Gastrocnemius medialis (tissue), 4 donors: ENCODE data around the gene DCT. TPM values are rescaled to one million over a fixed set of nuclear protein-coding genes. Genes with fewer than 3 reads are reported as not detected.

Source experiments
- ATAC-seq, 2 donors: fragments of 150-250 bp; one replicate each; pipeline ENCODE4 v1.9.1; 2016
- DNase-seq, 2 donors: peaks; one replicate each; pipeline ENCODE4 v3.0.0-alpha.2; 2019
- H3K27ac ChIP-seq, 4 donors: fragments of 200-600 bp; sonication (generic); 1 replicate in 1 of 4; 2 replicates in 3 of 4; pipeline ENCODE4 v1.5.1; 2016 to 2018; ENCODE audit warnings: mild to moderate bottlenecking in 2 of 4, moderate library complexity in 1 of 4
- H3K27me3 ChIP-seq, 3 donors: fragments of 200-600 bp; sonication (generic) in 2 of 3; 1 replicate in 1 of 3; 2 replicates in 2 of 3; pipeline versions ENCODE4 v1.5.1 to v1.6.0; 2016 to 2019; ENCODE audit warnings: mild to moderate bottlenecking in 1 of 3, moderate library complexity in 1 of 3
- H3K36me3 ChIP-seq, 2 donors: fragments of 200-600 bp; sonication (generic) in 1 of 2; one replicate each; pipeline ENCODE4 v1.5.1; 2017 to 2018
- H3K4me1 ChIP-seq, 2 donors: fragments of 200-600 bp; sonication (generic) in 1 of 2; one replicate each; pipeline ENCODE4 v1.5.1; 2016 to 2017; ENCODE audit warnings: mild to moderate bottlenecking in 2 of 2
- H3K4me3 ChIP-seq, 4 donors: fragments of 200-600 bp; sonication (generic) in 3 of 4; 1 replicate in 1 of 4; 2 replicates in 3 of 4; pipeline ENCODE4 v1.5.1; 2016 to 2019; ENCODE audit warnings: mild to moderate bottlenecking in 2 of 4
- H3K9me3 ChIP-seq, 3 donors: fragments of 200-600 bp; sonication (generic) in 2 of 3; 1 replicate in 1 of 3; 2 replicates in 2 of 3; pipeline ENCODE4 v1.5.1; 2016 to 2019
- POLR2A ChIP-seq, 2 donors: fragments of 450-650 bp; IDR thresholded peaks; one replicate each; pipeline ENCODE4 v1.6.1; 2017; ENCODE audit warnings: antibody characterized with exemption in 2 of 2, mild to moderate bottlenecking in 2 of 2, moderate library complexity in 2 of 2
- in situ Hi-C, 4 donors: fragments of 200-750 bp; cut with MboI; loops; one replicate each; pipeline versions ENCODE4 v1.15.0 to v1.8.0; 2017; ENCODE audit warnings: low sequenced_read_pairs in 4 of 4
- intact Hi-C: fragments of 100-400 bp; cut with DNase I; formaldehyde crosslinking; loops from one replicate; pipeline ENCODE4 v1.15.1; 2023; ENCODE audit warnings: low total_unique reads
- total RNA-seq, 4 donors: library from RNA; depleted of rRNA; stranded (reverse); fragments of >200 nt; gene quantifications; one replicate each; pipeline versions ENCODE4 v1.1.0 to v1.2.3, GENCODE V29; 2016
- TF ChIP-seq, protein P1 (sequence below), 5 experiments: fragments of 450-650 bp in 3 of 5; fragments of 200-600 bp in 2 of 5; sonication (generic) in 2 of 5; IDR thresholded peaks in 4 of 5; conservative IDR thresholded peaks in 1 of 5; 1 replicate in 4 of 5; 2 replicates in 1 of 5; pipeline ENCODE4 v1.5.1; 2016 to 2019; ENCODE audit warnings: antibody characterized with exemption in 5 of 5, mild to moderate bottlenecking in 3 of 5, moderate library complexity in 3 of 5

The DCT gene
- total RNA-seq, 4 donors from 2014 or later, result 0.10 to 0.71 (median 0.16) TPM; not detected in 1

DNA sequence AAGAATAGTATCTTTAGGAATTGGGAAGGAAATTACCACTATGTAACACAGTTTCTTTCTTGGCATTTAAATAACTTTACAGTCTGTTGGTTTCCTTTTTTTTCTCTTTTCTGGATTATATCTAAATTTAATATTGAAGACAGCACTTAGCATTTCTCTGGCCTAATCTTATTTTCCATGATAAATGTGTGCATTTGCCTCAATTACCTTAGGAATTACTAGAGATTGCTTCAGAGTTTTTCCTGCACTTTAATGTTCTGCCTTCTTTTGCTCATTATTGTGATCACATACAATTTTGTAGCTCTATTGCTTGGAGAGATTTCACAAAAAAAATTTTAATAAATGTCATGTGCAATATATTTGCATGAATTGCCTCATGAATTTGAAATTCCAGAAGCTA, 25.1 kb downstream of the DCT start:
- H3K9me3 ChIP-seq, result no peaks in the 10 kb centered on the region
- in situ Hi-C loops (no loop called here), intact Hi-C loops (no loop called here)
- no peak overlapping the region for H3K4me3 ChIP-seq
- H3K4me1 ChIP-seq, result no peaks in the 10 kb centered on the region
- ATAC-seq, result no peak
- TF ChIP-seq, protein P1, sequence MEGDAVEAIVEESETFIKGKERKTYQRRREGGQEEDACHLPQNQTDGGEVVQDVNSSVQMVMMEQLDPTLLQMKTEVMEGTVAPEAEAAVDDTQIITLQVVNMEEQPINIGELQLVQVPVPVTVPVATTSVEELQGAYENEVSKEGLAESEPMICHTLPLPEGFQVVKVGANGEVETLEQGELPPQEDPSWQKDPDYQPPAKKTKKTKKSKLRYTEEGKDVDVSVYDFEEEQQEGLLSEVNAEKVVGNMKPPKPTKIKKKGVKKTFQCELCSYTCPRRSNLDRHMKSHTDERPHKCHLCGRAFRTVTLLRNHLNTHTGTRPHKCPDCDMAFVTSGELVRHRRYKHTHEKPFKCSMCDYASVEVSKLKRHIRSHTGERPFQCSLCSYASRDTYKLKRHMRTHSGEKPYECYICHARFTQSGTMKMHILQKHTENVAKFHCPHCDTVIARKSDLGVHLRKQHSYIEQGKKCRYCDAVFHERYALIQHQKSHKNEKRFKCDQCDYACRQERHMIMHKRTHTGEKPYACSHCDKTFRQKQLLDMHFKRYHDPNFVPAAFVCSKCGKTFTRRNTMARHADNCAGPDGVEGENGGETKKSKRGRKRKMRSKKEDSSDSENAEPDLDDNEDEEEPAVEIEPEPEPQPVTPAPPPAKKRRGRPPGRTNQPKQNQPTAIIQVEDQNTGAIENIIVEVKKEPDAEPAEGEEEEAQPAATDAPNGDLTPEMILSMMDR (IDR thresholded peaks at IDR 0.05 in 4 of 5, conservative IDR thresholded peaks at IDR 0.05 in 1 of 5), result no peak
- TF ChIP-seq POLR2A (IDR thresholded peaks at IDR 0.05), result no peak
- DNase-seq, result no peak
- H3K27me3 ChIP-seq, result no peaks in the 10 kb centered on the region
- no peaks in the 10 kb centered on the region for H3K36me3 ChIP-seq
- H3K27ac ChIP-seq, result no peak overlapping the region

DNA sequence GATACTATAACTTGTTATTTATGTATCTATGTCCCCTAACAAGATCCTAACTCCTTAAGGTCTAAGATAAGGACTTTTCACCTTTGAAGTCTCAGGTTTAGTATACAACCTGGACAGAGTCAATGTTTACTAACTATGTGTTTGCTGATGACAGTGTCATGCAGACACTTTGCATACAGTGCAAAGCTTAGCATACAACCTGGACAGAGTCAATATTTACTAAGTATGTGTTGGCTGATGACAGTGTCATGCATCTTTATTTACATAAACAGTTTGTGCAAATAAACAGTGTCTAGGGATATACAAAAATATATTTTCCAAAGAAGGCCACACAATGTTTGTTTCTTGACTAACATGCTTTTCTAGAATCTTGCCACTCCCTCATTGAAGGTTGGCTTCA, 34.7 kb downstream of the DCT start:
- Histone ChIP-seq H3K27ac (no peak overlapping the region), H3K27me3 (no peaks in the 10 kb centered on the region), H3K9me3 (no peaks in the 10 kb centered on the region), H3K4me1 (no peaks in the 10 kb centered on the region), H3K36me3 (no peaks in the 10 kb centered on the region), H3K4me3 (no peak overlapping the region)
- ATAC-seq (no peak), DNase-seq (no peak)
- intact Hi-C loops, result no loop called here
- TF ChIP-seq POLR2A (IDR thresholded peaks at IDR 0.05), result no peak
- TF ChIP-seq, protein P1 (IDR thresholded peaks at IDR 0.05 in 4 of 5, conservative IDR thresholded peaks at IDR 0.05 in 1 of 5), result no peak
- in situ Hi-C loops, result no loop called here

DNA sequence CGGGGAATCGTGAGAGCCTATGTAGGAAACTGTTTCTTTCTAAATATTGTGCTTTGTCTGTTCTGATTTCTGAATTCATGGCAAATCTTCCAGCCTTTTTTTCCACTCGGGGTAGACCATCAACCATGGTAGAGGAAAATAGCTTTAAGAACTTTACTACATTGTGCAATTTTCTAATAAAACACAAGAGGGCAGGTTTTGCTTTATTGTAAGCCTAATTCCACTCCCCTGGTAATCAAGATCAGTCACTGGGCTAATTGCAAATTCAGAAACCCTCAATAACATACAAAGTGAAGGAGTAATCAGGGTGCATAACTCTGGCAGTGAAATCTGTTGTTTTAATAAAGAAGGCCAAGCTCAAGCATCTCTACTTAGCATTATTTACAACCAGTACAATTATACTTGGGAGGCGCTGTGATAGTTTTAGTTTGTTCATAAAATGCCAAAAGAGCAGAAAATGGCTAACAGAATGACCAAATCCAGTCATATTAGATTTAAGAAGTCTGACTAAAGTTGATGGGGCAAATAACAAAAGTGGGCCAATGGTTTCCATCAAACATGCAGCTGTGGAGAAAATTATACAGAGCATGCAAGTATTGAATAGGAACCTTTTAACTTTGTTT, 43.8 kb downstream of the DCT start:
- Histone ChIP-seq H3K27me3 (no peaks in the 10 kb centered on the region), H3K27ac (no peak overlapping the region), H3K36me3 (no peaks in the 10 kb centered on the region), H3K9me3 (no peaks in the 10 kb centered on the region), H3K4me3 (no peak overlapping the region), H3K4me1 (no peaks in the 10 kb centered on the region)
- no peak for TF ChIP-seq POLR2A (IDR thresholded peaks at IDR 0.05)
- TF ChIP-seq, protein P1 (IDR thresholded peaks at IDR 0.05 in 4 of 5, conservative IDR thresholded peaks at IDR 0.05 in 1 of 5), result peak in 4 of 5 experiments; percentile 20 to 49 (median 42)
- in situ Hi-C loops (loop anchor here (5.0 to 10.0 kb wide), 3 partner anchors 179 to 187 kb away; no protein-coding TSS in a partner anchor), intact Hi-C loops (loop anchor here (1.0 to 10.0 kb wide), 2 partner anchors 109 to 182 kb away; no protein-coding TSS in a partner anchor)
- ATAC-seq (peak in 1 of 2 donors; percentile 64), DNase-seq (no peak)

DNA sequence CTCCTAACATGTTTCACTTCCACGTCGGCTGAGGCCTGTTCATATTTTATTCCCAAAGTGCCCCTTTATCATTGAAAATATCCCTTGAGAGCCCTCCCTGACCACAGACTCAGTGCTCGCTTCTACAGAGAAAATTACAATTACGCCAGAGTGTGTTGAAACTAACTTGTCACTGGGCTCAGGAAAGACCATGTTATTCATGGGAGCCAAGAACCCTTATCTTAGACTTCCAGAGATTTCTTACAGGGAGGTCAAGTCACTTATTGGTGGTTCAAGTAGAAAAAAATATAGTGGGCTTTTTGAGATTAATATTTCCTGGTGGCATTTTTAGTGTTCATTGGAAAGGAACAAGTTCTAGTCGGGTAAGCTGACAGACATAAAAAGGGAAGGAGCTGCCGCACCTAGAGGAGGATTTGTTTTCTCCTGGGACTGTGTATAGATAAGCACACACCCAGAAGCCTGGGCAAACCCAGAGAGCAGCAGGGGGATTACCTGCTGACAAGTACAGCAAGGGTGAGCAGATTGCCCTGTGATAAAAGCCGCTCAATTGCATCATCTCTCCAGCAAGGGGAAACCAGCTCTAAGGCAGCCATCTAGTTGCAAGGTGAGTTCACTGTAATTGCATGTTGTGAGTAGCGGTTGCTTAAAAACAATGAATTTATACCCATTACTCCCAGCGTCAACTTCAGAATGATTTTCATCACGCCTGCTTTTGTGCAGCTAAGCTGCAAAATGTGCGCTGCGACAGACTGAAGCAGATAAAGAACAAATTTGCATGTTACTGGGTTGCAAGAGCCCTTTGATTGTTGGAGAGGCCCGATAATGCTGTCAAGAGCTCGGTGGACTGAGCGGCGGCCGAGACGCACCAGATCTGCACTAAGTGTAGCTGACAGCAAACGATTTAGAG, 46.2 kb downstream of the DCT start:
- DNase-seq, result no peak
- H3K36me3 ChIP-seq, result no peaks in the 10 kb centered on the region
- no peaks in the 10 kb centered on the region for H3K27me3 ChIP-seq
- no peaks in the 10 kb centered on the region for H3K9me3 ChIP-seq
- TF ChIP-seq POLR2A (IDR thresholded peaks at IDR 0.05), result no peak
- TF ChIP-seq, protein P1 (IDR thresholded peaks at IDR 0.05 in 4 of 5, conservative IDR thresholded peaks at IDR 0.05 in 1 of 5), result no peak
- no peaks in the 10 kb centered on the region for H3K4me1 ChIP-seq
- intact Hi-C loops (loop anchor here (10.0 kb wide), 1 partner anchor 111 kb away; no protein-coding TSS in a partner anchor), in situ Hi-C loops (loop anchor here in 1 of 4 donors (10.0 kb wide), 1 partner anchor 181 kb away; no protein-coding TSS in a partner anchor)
- no peak overlapping the region for H3K4me3 ChIP-seq
- no peak for ATAC-seq
- no peak overlapping the region for H3K27ac ChIP-seq
